B cell (primary cell): ENCODE results near the gene CMTM7. TPM values are rescaled to one million over a fixed set of nuclear protein-coding genes. Genes with fewer than 3 reads are reported as not detected.

ENCODE experiments used
- ATAC-seq: fragments of 200-7000 bp; cut with Tn5 transposase; one replicate; pipeline ENCODE4 v1.10.0; 2021; ENCODE audit warnings: low read depth, mild to moderate bottlenecking, moderate number of reproducible peaks, moderate library complexity
- CTCF ChIA-PET: fragments of 350-600 bp; sonication (Branson Sonifier 250); formaldehyde crosslinking; loops from one replicate; lab custom pipeline; 2021; ENCODE audit warnings: antibody characterized with exemption, inconsistent platforms; lab: Charles Lee
- POLR2A ChIA-PET: fragments of 350-600 bp; sonication (Branson Sonifier 250); formaldehyde crosslinking; loops from one replicate; lab custom pipeline; 2021; ENCODE audit warnings: antibody characterized with exemption; lab: Charles Lee
- DNase-seq: peaks from one replicate; pipeline ENCODE4 v3.0.0; 2013
- H2AFZ ChIP-seq: 2 replicates; pipeline ENCODE4 v1.6.1; 2012; ENCODE audit warnings: mild to moderate bottlenecking, low read depth, low read length; ENCODE audit not compliant: insufficient read depth, poor library complexity, severe bottlenecking
- H3K27ac ChIP-seq, 2 donors: 1 replicate in 1 of 2; 2 replicates in 1 of 2; pipeline ENCODE4 v1.5.1; 2012 to 2013; ENCODE audit warnings: low read length in 2 of 2, mild to moderate bottlenecking in 2 of 2, moderate library complexity in 1 of 2
- H3K27me3 ChIP-seq, 4 experiments: fragments of 200-600 bp in 1 of 4; sonication (generic) in 1 of 4; replicated peaks in 1 of 4; 1 replicate in 2 of 4; 2 replicates in 2 of 4; pipeline versions ENCODE4 v1.6.1 to v1.7.0; 2013 to 2016; ENCODE audit warnings: low read length in 3 of 4, mild to moderate bottlenecking in 2 of 4, mixed read lengths in 1 of 4, moderate library complexity in 1 of 4; ENCODE audit not compliant: insufficient read depth in 4 of 4, control insufficient read depth in 3 of 4; ENCODE audit errors: control extremely low read depth in 1 of 4
- H3K36me3 ChIP-seq, 2 experiments: replicated peaks in 1 of 2; 1 replicate in 1 of 2; 2 replicates in 1 of 2; pipeline versions ENCODE4 v1.6.1 to v1.7.1; 2013; ENCODE audit warnings: low read length in 1 of 2; ENCODE audit not compliant: insufficient read depth in 2 of 2, control insufficient read depth in 1 of 2; ENCODE audit errors: control extremely low read depth in 1 of 2, extremely low read depth in 1 of 2
- H3K4me1 ChIP-seq, 2 donors: fragments of 200-600 bp in 1 of 2; sonication (generic) in 1 of 2; 1 replicate in 1 of 2; 2 replicates in 1 of 2; pipeline versions ENCODE4 v1.5.1 to v1.6.1; 2013 to 2017; ENCODE audit warnings: low read length in 2 of 2; ENCODE audit not compliant: control insufficient read depth in 2 of 2, insufficient read depth in 2 of 2
- H3K4me2 ChIP-seq: replicated peaks from 2 replicates; pipeline ENCODE3; 2012; ENCODE audit warnings: mild to moderate bottlenecking, low read depth, low read length; ENCODE audit not compliant: poor library complexity, severe bottlenecking
- H3K4me3 ChIP-seq, 5 experiments: fragments of 200-600 bp in 1 of 5; sonication (generic) in 1 of 5; 1 replicate in 3 of 5; 2 replicates in 2 of 5; pipeline versions ENCODE4 v1.5.1 to v1.7.0; 2011 to 2016; ENCODE audit warnings: low read length in 4 of 5, mild to moderate bottlenecking in 4 of 5, low read depth in 2 of 5, control low read depth in 1 of 5, moderate library complexity in 1 of 5; ENCODE audit not compliant: insufficient read depth in 1 of 5; ENCODE audit errors: control extremely low read depth in 1 of 5, extremely low read depth in 1 of 5
- H3K79me2 ChIP-seq: fragments of 200-600 bp; sonication (generic); one replicate; pipeline ENCODE4 v1.6.0; 2016; ENCODE audit warnings: low read length; ENCODE audit not compliant: control insufficient read depth, insufficient read depth
- H3K9ac ChIP-seq: fragments of 200-600 bp; sonication (generic); 2 replicates; pipeline ENCODE4 v1.6.1; 2017; ENCODE audit warnings: mild to moderate bottlenecking, low read length, moderate library complexity
- H3K9me3 ChIP-seq, 3 donors: one replicate each; pipeline versions ENCODE4 v1.6.1 to v1.7.1; 2013; ENCODE audit warnings: low read length in 2 of 3; ENCODE audit not compliant: control insufficient read depth in 2 of 3, insufficient read depth in 1 of 3; ENCODE audit errors: control extremely low read depth in 1 of 3
- H4K20me1 ChIP-seq: 2 replicates; pipeline ENCODE4 v1.6.0; 2012; ENCODE audit warnings: mild to moderate bottlenecking, low read length; ENCODE audit not compliant: insufficient read depth, control insufficient read depth, poor library complexity, severe bottlenecking
- H3K27ac Mint-ChIP-seq: one replicate; pipeline ENCODE4 v1.8.0; 2021; ENCODE audit warnings: mixed read lengths
- H3K27me3 Mint-ChIP-seq: one replicate; pipeline ENCODE4 v1.8.0; 2021; ENCODE audit warnings: mixed read lengths
- H3K4me1 Mint-ChIP-seq: one replicate; pipeline ENCODE4 v1.8.0; 2021; ENCODE audit warnings: mixed read lengths
- H3K4me3 Mint-ChIP-seq: one replicate; pipeline ENCODE4 v1.8.0; 2021; ENCODE audit warnings: mixed read lengths
- H3K9me3 Mint-ChIP-seq: one replicate; pipeline ENCODE4 v1.8.0; 2022; ENCODE audit warnings: mixed read lengths; ENCODE audit not compliant: insufficient read depth
- EZH2 ChIP-seq: IDR thresholded peaks from 2 replicates; pipeline ENCODE4 v1.6.1; 2012; ENCODE audit warnings: borderline replicate concordance, low read depth, mild to moderate bottlenecking, moderate library complexity, low read length; ENCODE audit not compliant: insufficient read depth, poor library complexity, severe bottlenecking
- WGBS: methylation state at CpG from one replicate; pipeline ENCODE4 v1.1.5; 2013; ENCODE audit warnings: missing lambda C conversion rate; ENCODE audit not compliant: insufficient coverage; 5-methylcytosine and 5-hydroxymethylcytosine counted together
- intact Hi-C: fragments of 100-400 bp; cut with micrococcal nuclease; formaldehyde crosslinking; loops from one replicate; pipeline ENCODE4 v1.10.0; 2022
- polyA plus RNA-seq: library from polyadenylated mRNA; depleted of rRNA; stranded (reverse); fragments of >200 nt; gene quantifications from 2 replicates; pipeline ENCODE4 v1.2.3, GENCODE V29; 2012
- total RNA-seq, 2 donors: library from RNA; stranded (reverse); fragments of 120-200 nt in 1 of 2; gene quantifications; 1 replicate in 1 of 2; 2 replicates in 1 of 2; pipeline versions ENCODE4 v1.2.3 to v1.2.4, GENCODE V29; 2013 to 2022
- TF ChIP-seq, protein P1 (sequence below): fragments of 200-600 bp; IDR thresholded peaks from one replicate; pipeline ENCODE4 v1.8.0; 2022; ENCODE audit warnings: antibody characterized with exemption, mild to moderate bottlenecking

CMTM7 gene
- total and polyA plus RNA-seq, 2 donors (not counting 1 experiment from before 2014, with no cell fraction given) = 71.5 to 76.1 TPM

DNA sequence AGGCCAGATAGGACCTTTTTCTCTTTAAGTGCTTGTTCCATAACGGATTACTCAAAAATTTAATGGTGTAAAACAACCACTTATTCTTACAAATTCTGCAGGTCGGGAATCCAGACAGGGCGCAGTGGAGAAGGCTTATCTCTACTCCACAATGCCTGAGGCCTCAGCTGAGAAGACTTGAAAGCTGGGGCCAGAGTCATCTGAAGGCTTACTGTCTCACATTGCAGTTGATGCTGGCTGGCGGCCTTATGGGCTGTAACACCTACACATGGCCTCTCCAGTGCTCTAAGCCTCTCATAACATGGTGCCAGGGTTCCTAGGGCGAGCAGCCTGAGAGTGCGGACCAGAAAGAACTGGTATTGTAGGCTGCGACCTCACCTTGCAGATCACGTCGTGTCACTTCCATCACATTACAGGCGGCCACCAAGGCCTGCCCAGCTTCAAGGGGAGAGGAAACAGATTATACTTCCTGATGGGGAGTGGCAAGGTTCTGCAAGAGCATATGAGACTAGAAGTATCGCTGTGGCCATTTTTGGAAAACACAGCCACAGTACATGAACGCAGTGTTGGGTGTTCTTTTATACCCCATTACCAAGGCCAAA lies 32.4 kb downstream of the CMTM7 start:
- Histone ChIP-seq H3K4me1 (peaks cover 80 to 87% of the 10 kb centered on the region in 2 donors), H3K79me2 (peaks cover 78% of the 10 kb centered on the region)
- POLR2A ChIA-PET = interaction anchor here (2.3 to 2.4 kb wide), 2 partner anchors 14 to 17 kb away, joined by 9 to 10 read pairs; no protein-coding TSS in a partner anchor

More for the DNA sequence above, 32.4 kb downstream of the CMTM7 start:
- peak overlapping the region; percentile 97 for H3K27ac Mint-ChIP-seq
- 73% methylated on average over 5 of the region's 12 CpGs for WGBS
- DNase-seq = peak; percentile 62
- Histone ChIP-seq H3K4me2 (peak overlapping the region; percentile 61), H3K27me3 (no peaks in the 10 kb centered on the region), H3K36me3 (no peaks in the 10 kb centered on the region), H3K27ac (peak overlapping the region; percentile 70 to 86), H4K20me1 (no peaks in the 10 kb centered on the region), H3K9ac (peak overlapping the region; percentile 17), H3K4me3 (peak overlapping the region in 1 of 5 experiments; percentile 18), H3K9me3 (peaks cover 0 to 3% (median 0%) of the 10 kb centered on the region in 3 donors), H2AFZ (peak overlapping the region; percentile 74)
- CTCF ChIA-PET = interaction anchor here (1.0 to 3.4 kb wide), 13 partner anchors 9 to 49 kb away, joined by 3 to 27 read pairs (median 6); no protein-coding TSS in a partner anchor
- peaks cover 87% of the 10 kb centered on the region for H3K4me1 Mint-ChIP-seq
- intact Hi-C loops = loop anchor here (5.0 kb wide), 1 partner anchor 33 kb away; no protein-coding TSS in a partner anchor
- TF ChIP-seq, protein P1, sequence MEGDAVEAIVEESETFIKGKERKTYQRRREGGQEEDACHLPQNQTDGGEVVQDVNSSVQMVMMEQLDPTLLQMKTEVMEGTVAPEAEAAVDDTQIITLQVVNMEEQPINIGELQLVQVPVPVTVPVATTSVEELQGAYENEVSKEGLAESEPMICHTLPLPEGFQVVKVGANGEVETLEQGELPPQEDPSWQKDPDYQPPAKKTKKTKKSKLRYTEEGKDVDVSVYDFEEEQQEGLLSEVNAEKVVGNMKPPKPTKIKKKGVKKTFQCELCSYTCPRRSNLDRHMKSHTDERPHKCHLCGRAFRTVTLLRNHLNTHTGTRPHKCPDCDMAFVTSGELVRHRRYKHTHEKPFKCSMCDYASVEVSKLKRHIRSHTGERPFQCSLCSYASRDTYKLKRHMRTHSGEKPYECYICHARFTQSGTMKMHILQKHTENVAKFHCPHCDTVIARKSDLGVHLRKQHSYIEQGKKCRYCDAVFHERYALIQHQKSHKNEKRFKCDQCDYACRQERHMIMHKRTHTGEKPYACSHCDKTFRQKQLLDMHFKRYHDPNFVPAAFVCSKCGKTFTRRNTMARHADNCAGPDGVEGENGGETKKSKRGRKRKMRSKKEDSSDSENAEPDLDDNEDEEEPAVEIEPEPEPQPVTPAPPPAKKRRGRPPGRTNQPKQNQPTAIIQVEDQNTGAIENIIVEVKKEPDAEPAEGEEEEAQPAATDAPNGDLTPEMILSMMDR = no peak
- no peak for TF ChIP-seq EZH2
- peak; percentile 18 for ATAC-seq
- H3K4me3 Mint-ChIP-seq = peak overlapping the region; percentile 79
- no peaks in the 10 kb centered on the region for H3K9me3 Mint-ChIP-seq
- H3K27me3 Mint-ChIP-seq = no peaks in the 10 kb centered on the region
